ENCODE data around the gene EVC2. TPM values are rescaled to one million over a fixed set of nuclear protein-coding genes. Genes with fewer than 3 reads are reported as not detected.

EVC2 gene
- total and polyA plus RNA-seq, 2 donors (not counting 1 experiment from before 2014, with no cell fraction given), result 1.4 to 16.5 TPM

DNA sequence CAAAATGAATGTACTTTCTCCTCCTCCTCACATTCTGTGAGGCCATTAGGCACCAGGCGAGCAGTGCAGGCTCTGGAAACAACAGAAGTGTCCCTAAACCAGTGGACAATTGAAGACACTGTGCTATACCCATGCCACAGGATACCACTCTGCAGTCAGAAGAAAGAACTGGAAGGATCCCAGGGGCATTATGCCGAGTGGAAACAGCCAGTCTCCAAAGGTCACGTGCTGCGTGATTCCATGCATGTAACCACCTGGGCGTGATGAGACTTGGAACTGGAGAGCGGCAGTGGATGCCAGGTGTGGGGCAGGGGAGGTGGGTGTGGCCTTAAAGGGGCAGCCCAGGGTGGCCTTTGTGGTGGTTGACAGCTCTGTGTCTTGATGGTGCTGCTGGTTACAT is 139.4 kb downstream of the EVC2 start:
- Histone ChIP-seq H3K27ac (ENCODE audit: insufficient read depth, low read length) (no peak overlapping the region), H3K27me3 (ENCODE audit: control insufficient read depth, insufficient read depth, low read length) (no peaks in the 10 kb centered on the region), H3K4me3 (replicated peaks in 1 of 4; ENCODE audit: control extremely low read depth in 1 of 4, insufficient read depth in 1 of 4, low read depth in 3 of 4, low read length in 4 of 4) (no peak overlapping the region), H2AFZ (ENCODE audit: low read length) (no peak overlapping the region), H3K9me3 (ENCODE audit: control insufficient read depth, insufficient read depth, low read depth, low read length) (no peaks in the 10 kb centered on the region), H3K79me2 (ENCODE audit: control insufficient read depth, insufficient read depth, low read length) (no peaks in the 10 kb centered on the region), H3K36me3 (ENCODE audit: control insufficient read depth, insufficient read depth, low read length) (peaks cover 5% of the 10 kb centered on the region), H3K4me2 (ENCODE audit: extremely low read depth, insufficient read depth, low read length) (no peak overlapping the region), H3K4me1 (ENCODE audit: control insufficient read depth, extremely low read depth, insufficient read depth, low read length) (no peaks in the 10 kb centered on the region), H4K20me1 (ENCODE audit: control insufficient read depth, extremely low read depth, insufficient read depth, low read length) (no peaks in the 10 kb centered on the region), H3K9ac (ENCODE audit: insufficient read depth, low read length) (no peak overlapping the region)
- DNase-seq (ENCODE audit: low read depth in 2 of 2), result no peak
- TF ChIP-seq, protein P1, sequence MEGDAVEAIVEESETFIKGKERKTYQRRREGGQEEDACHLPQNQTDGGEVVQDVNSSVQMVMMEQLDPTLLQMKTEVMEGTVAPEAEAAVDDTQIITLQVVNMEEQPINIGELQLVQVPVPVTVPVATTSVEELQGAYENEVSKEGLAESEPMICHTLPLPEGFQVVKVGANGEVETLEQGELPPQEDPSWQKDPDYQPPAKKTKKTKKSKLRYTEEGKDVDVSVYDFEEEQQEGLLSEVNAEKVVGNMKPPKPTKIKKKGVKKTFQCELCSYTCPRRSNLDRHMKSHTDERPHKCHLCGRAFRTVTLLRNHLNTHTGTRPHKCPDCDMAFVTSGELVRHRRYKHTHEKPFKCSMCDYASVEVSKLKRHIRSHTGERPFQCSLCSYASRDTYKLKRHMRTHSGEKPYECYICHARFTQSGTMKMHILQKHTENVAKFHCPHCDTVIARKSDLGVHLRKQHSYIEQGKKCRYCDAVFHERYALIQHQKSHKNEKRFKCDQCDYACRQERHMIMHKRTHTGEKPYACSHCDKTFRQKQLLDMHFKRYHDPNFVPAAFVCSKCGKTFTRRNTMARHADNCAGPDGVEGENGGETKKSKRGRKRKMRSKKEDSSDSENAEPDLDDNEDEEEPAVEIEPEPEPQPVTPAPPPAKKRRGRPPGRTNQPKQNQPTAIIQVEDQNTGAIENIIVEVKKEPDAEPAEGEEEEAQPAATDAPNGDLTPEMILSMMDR (conservative IDR thresholded peaks at IDR 0.05 in 1 of 2, IDR thresholded peaks at IDR 0.05 in 1 of 2; ENCODE audit: low read depth in 1 of 2, low read length in 2 of 2), result no peak

DNA sequence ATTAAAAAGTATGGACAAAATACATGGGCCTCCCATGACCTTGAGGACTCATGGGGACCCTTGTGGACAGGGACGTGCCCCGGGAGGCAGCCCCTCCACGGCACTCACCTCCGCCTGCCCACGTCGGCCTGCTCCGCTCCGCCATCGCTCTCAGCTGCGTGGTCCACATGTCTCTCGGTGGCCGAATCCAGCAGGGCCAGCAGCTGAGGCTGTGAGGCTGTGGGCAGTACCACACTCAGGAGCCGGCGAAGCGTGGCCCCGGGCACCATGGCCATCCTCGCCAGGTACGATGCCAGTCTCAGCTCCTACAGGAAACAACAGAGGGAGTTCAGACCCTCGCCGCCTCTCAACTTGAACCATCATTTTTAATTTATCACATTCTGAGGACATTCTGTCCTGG is 140.0 kb downstream of the EVC2 start:
- Histone ChIP-seq H3K27me3 (ENCODE audit: control insufficient read depth, insufficient read depth, low read length) (no peaks in the 10 kb centered on the region), H3K9me3 (ENCODE audit: control insufficient read depth, insufficient read depth, low read depth, low read length) (no peaks in the 10 kb centered on the region), H4K20me1 (ENCODE audit: control insufficient read depth, extremely low read depth, insufficient read depth, low read length) (no peaks in the 10 kb centered on the region), H3K4me2 (ENCODE audit: extremely low read depth, insufficient read depth, low read length) (no peak overlapping the region), H3K79me2 (ENCODE audit: control insufficient read depth, insufficient read depth, low read length) (no peaks in the 10 kb centered on the region), H3K4me1 (ENCODE audit: control insufficient read depth, extremely low read depth, insufficient read depth, low read length) (no peaks in the 10 kb centered on the region), H3K36me3 (ENCODE audit: control insufficient read depth, insufficient read depth, low read length) (peaks cover 5% of the 10 kb centered on the region), H3K4me3 (replicated peaks in 1 of 4; ENCODE audit: control extremely low read depth in 1 of 4, insufficient read depth in 1 of 4, low read depth in 3 of 4, low read length in 4 of 4) (no peak overlapping the region), H3K9ac (ENCODE audit: insufficient read depth, low read length) (no peak overlapping the region), H2AFZ (ENCODE audit: low read length) (no peak overlapping the region), H3K27ac (ENCODE audit: insufficient read depth, low read length) (no peak overlapping the region)
- DNase-seq (ENCODE audit: low read depth in 2 of 2), result no peak
- no peak for TF ChIP-seq EZH2 (IDR thresholded peaks at IDR 0.05; ENCODE audit: low read length, missing control alignments)
- TF ChIP-seq, protein P1 (conservative IDR thresholded peaks at IDR 0.05 in 1 of 2, IDR thresholded peaks at IDR 0.05 in 1 of 2; ENCODE audit: low read depth in 1 of 2, low read length in 2 of 2), result no peak

DNA sequence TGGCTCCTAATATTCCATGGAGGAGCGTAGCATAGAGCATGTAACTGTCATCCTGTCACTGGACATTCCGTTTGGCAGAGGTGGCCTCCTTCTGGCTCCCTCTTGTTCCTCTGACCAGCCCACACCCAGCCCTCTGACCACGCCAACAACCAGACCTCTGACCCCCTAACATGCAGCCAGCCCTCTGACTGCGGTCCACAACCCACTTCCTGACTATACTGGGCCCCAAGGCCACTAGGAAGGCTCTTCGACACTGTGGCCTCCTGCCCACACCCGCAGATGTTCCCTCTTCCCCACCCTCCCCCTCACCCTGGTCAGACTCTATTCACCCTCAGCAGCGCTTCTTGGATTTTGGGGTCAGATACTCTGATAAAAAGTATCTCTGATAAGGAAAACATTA is 141.4 kb downstream of the EVC2 start:
- H3K9me3 ChIP-seq (ENCODE audit: control insufficient read depth, insufficient read depth, low read depth, low read length), result no peaks in the 10 kb centered on the region
- H3K79me2 ChIP-seq (ENCODE audit: control insufficient read depth, insufficient read depth, low read length), result no peaks in the 10 kb centered on the region
- TF ChIP-seq EZH2 (IDR thresholded peaks at IDR 0.05; ENCODE audit: low read length, missing control alignments), result no peak
- TF ChIP-seq, protein P1 (conservative IDR thresholded peaks at IDR 0.05 in 1 of 2, IDR thresholded peaks at IDR 0.05 in 1 of 2; ENCODE audit: low read depth in 1 of 2, low read length in 2 of 2), result no peak
- no peak overlapping the region for H3K27ac ChIP-seq (ENCODE audit: insufficient read depth, low read length)
- H3K4me3 ChIP-seq (replicated peaks in 1 of 4; ENCODE audit: control extremely low read depth in 1 of 4, insufficient read depth in 1 of 4, low read depth in 3 of 4, low read length in 4 of 4), result no peak overlapping the region
- no peak overlapping the region for H3K9ac ChIP-seq (ENCODE audit: insufficient read depth, low read length)
- peaks cover 5% of the 10 kb centered on the region for H3K36me3 ChIP-seq (ENCODE audit: control insufficient read depth, insufficient read depth, low read length)
- no peaks in the 10 kb centered on the region for H4K20me1 ChIP-seq (ENCODE audit: control insufficient read depth, extremely low read depth, insufficient read depth, low read length)
- no peaks in the 10 kb centered on the region for H3K4me1 ChIP-seq (ENCODE audit: control insufficient read depth, extremely low read depth, insufficient read depth, low read length)
- H3K27me3 ChIP-seq (ENCODE audit: control insufficient read depth, insufficient read depth, low read length), result no peaks in the 10 kb centered on the region
- no peak for DNase-seq (ENCODE audit: low read depth in 2 of 2)
- no peak overlapping the region for H3K4me2 ChIP-seq (ENCODE audit: extremely low read depth, insufficient read depth, low read length)
- H2AFZ ChIP-seq (ENCODE audit: low read length), result no peak overlapping the region
